Left kidney (tissue), 2 donors: ENCODE measurements around the gene TNK2. TPM values are rescaled to one million over a fixed set of nuclear protein-coding genes. Genes with fewer than 3 reads are reported as not detected.

Experiments
- DNase-seq: peaks from one replicate; pipeline ENCODE4 v3.0.0-alpha.2; 2013
- polyA plus RNA-seq: library from polyadenylated mRNA; unstranded; fragments of 120-200 nt; gene quantifications from one replicate; pipeline ENCODE4 v1.2.1, GENCODE V29; 2013; ENCODE audit not compliant: insufficient read length

The TNK2 gene
- polyA plus RNA-seq, 1 donor = 33.8 TPM

DNA sequence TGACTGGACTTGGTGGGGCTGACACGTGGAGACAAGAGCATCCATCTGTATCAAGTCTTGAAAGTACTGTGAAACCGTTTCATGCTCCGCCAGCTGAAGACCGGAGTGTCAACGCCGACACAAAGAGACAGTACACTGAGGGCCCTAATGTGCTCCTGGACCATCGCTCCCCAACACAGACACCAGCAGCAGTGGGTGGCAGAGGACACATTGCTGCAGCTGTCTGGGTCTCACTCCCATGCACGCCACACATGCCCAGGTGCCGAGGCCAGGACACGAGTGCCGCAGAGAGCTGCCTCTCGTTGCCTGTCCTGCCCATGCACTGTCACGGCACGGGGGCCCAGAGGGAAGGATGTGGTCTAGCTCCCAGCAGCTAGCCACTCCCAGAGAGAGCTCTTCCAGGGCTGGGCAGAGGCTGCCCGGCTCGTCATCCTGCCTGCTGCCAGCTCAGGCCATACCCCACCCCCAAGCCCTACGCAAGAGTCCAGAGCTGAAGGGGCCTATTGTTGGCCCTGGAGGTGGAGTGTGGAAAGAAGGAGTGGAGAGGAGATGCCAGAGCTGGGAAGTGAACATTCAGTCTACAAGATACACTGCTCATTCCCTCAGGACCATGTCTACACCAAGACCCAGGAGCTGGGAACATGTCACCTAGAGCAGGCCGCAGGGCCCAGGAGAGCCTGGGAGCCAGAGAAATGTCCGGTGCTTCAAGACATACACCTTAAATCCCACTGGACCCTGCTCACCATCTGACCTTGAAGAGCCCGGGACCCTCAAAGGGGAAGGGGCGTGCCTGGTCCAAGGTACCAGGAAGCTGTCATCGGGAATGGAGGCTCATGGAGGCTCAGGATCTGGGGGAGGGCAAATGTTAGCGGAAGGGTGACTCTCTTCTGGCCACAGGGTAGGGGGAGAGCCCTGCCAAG, 7.7 kb downstream of the TNK2 start:
- DNase-seq = no peak

- no peak for DNase-seq
Measured at GRCh38 chr3:195899701-195900435, 8.5 kb downstream of the TNK2 start.

GRCh38 chr3:195897853-195898415, 10.4 kb downstream of the TNK2 start:
- DNase-seq = no peak

GRCh38 chr3:195897081-195897852, 11.1 kb downstream of the TNK2 start:
- no peak for DNase-seq

- DNase-seq = peak; percentile 70
Measured at GRCh38 chr3:195896361-195897080, 11.8 kb downstream of the TNK2 start.

DNA sequence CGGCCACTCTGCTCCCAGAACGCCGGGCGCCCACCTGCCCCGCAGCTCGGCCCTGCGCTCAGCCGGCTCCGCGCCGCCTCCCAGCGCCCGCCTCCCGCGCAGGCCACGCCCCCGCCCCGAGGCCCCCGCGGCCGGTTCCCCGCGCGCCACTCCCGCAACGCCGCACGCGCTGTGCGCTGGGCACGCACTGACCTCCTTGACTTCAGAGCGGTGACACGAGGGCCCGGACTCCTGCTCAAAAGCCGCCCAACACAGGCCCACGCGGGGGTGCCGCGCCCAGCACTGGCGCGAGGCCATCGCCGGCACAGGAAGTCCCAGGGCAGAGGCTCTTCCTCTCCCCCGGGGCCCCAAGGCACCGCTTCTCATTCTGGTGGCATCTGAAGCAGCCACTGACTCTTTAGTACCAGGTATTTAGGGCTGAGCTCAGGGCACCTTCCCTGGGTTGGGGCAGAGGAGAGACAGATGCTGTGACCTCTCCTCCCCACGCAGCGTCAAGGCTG, 12.4 kb downstream of the TNK2 start:
- no peak for DNase-seq

GRCh38 chr3:195895078-195895860, 13.1 kb downstream of the TNK2 start:
- no peak for DNase-seq

- no peak for DNase-seq
Measured at GRCh38 chr3:195893916-195894465, 14.4 kb downstream of the TNK2 start.

- DNase-seq = no peak
Measured at GRCh38 chr3:195893516-195893915, 14.8 kb downstream of the TNK2 start.

DNA sequence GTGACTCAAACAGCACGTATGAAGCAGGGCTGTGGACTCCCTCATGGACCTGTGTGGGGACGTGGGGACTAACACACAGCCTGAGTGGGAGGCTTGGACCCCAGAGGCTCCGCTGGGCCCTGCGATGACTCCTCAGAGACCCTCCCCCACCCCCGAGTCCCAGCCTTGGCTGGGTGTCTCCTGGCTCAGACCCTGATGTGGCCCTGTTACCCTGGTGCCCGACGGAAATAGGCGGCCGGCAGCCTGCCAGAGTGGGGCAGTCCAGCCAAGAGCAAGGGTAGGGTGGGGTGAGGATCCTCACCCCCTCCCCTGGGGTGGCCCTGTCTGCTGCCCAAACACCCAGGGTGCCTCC, 15.3 kb downstream of the TNK2 start:
- DNase-seq = no peak

DNA sequence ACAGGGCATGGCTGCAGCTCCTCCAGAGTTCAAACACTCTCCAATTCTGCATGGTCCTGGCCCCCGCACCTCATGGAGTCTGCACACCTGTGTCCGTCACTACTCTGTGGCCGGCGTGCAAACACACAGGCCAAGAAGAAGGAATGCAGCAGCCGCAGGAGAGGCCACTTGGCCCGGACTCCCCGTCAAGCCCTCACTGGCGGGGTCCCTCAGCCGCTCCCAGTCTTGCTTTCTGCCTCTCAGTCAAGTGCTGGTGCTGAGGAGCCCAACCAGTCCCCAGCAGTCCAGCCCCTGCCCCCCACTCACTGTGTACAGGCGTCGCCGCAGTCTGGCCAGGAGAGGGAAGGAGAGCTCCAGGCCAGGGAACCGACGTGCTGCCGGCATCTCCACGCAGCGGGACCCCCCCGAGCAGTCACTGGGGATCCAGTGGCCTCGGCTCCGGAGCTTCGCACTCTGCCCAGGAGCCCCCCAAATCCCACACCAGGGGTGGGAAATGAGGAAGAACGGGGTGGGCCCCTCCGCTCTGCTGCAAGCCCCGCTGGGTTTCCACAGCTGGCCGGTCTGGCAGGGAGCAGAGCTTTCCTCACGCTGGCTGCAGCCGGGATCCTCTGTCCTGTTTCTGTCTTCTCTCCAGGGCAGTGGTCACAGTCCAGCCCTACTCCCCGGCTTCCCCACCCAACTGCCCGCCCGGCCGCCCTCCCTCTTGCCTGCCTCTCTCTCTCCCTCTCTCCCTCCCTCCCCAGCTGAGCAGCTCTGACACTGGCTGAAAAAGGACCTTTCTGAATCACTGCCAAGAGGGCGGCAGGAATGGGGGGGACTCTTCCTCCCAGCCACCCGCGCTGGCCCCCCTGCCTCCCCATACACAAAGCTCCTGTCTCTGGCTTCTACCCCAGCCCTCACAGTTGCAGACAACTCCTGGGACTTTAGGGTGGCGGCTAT, 16.0 kb downstream of the TNK2 start:
- DNase-seq = peak; percentile 65

DNA sequence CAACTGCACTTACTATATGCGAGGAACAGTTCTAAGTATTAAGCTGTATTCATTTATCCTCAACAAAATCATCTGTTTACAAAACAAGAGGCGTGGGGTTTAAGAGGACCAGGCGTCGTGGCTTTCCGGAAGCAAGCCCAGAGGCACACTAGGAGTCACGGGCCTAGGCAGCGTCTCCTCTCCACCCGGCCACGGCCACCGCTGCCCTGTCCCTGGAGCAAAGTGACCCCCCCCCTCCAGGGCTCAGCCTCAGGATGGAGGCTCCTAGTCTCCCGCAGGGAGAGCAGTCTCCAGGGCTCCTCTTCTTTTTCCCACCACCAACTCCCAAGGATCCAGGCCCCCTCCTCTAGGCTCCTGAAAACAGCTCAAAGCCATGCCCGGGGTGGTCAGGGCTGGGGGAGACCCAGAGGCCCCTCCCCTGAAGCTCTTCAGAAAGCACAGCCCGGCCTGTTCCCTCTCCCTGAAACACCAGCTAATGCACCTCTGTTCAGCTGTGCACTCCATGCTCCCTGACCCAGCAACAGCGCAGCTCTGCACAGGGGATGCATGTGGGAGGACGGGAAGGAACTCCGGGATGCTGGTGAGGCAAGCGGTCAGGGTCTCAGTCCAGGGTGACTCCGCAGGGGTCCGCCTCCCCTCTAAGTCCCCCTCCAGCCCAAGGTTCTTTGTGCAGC, 16.8 kb downstream of the TNK2 start:
- DNase-seq = no peak

DNA sequence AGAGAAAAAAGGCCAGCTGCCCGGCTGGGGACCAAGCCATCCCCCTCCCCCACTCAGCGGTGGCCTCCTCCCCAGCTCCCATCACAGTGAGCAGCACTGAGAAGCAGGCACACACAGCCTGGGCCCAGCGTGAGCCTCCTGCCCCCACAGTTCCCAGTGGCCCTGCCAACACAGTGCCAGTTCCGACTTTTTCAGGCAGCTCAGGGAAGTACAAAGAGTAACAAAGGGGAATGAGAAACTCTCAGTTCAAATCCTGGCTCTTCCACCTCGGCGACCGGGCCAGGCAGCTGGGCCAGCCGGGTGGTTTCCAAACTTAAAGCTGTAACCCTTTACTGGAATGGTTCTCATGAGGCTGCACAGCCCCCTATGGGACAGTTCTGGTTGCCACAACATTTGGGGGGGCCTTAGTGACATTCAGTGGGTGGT, 18.5 kb downstream of the TNK2 start:
- no peak for DNase-seq

GRCh38 chr3:195888981-195889869, 19.1 kb downstream of the TNK2 start:
- no peak for DNase-seq

- no peak for DNase-seq
Measured at GRCh38 chr3:195888311-195888761, 20.0 kb downstream of the TNK2 start.

DNA sequence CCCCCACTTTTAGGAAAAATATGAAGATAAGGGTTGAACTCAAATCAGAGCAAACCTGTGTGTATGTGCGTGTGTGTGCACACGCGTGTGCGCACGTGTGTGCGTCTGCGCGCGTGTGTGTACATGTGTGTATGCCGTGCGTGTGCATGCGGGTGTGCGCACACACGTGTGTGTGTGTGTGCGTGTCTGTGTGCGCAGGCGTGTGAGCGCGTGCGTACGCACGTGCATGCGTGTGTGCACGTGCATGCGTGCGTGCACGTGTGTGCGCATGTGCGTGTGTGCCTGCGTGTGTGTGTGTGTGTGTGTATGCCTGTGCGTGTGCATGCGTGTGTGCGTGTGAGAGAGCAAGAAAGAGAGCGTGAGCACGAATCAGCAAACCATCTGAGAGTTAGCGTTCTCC, 20.7 kb downstream of the TNK2 start:
- DNase-seq = no peak
